ENCODE results near the gene SUFU.
A peak's percentile ranks its signal among the peaks of the same experiment; 100 is the strongest.

DNA sequence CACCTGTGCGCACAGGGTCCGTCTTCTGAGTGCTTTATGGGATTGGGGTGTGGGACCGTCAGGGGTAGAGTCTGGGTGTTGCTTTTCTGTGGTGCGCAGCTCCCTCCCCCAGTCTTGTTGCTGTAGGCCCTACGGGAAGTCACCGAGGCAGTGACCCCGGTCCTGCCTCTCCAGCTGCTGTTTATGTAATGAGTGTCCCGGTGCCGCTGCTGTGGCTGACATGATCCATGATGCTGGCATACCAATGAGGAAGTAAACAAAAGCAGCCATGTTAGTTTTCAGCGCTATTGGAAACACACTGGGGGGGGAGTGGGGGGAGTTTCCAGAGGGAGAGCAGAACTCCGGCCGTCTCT, 141.6 kb downstream of the SUFU start:
- TF ChIP-seq TAF1 (conservative IDR thresholded peaks at IDR 0.05) (peak; percentile 98), YY1 (IDR thresholded peaks at IDR 0.05) (peak; percentile 97), JUND (IDR thresholded peaks at IDR 0.05) (no peak)
- TF ChIP-seq, protein P1, sequence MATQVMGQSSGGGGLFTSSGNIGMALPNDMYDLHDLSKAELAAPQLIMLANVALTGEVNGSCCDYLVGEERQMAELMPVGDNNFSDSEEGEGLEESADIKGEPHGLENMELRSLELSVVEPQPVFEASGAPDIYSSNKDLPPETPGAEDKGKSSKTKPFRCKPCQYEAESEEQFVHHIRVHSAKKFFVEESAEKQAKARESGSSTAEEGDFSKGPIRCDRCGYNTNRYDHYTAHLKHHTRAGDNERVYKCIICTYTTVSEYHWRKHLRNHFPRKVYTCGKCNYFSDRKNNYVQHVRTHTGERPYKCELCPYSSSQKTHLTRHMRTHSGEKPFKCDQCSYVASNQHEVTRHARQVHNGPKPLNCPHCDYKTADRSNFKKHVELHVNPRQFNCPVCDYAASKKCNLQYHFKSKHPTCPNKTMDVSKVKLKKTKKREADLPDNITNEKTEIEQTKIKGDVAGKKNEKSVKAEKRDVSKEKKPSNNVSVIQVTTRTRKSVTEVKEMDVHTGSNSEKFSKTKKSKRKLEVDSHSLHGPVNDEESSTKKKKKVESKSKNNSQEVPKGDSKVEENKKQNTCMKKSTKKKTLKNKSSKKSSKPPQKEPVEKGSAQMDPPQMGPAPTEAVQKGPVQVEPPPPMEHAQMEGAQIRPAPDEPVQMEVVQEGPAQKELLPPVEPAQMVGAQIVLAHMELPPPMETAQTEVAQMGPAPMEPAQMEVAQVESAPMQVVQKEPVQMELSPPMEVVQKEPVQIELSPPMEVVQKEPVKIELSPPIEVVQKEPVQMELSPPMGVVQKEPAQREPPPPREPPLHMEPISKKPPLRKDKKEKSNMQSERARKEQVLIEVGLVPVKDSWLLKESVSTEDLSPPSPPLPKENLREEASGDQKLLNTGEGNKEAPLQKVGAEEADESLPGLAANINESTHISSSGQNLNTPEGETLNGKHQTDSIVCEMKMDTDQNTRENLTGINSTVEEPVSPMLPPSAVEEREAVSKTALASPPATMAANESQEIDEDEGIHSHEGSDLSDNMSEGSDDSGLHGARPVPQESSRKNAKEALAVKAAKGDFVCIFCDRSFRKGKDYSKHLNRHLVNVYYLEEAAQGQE (IDR thresholded peaks at IDR 0.05), result peak; percentile 88
- TF ChIP-seq, protein P2, sequence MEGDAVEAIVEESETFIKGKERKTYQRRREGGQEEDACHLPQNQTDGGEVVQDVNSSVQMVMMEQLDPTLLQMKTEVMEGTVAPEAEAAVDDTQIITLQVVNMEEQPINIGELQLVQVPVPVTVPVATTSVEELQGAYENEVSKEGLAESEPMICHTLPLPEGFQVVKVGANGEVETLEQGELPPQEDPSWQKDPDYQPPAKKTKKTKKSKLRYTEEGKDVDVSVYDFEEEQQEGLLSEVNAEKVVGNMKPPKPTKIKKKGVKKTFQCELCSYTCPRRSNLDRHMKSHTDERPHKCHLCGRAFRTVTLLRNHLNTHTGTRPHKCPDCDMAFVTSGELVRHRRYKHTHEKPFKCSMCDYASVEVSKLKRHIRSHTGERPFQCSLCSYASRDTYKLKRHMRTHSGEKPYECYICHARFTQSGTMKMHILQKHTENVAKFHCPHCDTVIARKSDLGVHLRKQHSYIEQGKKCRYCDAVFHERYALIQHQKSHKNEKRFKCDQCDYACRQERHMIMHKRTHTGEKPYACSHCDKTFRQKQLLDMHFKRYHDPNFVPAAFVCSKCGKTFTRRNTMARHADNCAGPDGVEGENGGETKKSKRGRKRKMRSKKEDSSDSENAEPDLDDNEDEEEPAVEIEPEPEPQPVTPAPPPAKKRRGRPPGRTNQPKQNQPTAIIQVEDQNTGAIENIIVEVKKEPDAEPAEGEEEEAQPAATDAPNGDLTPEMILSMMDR (IDR thresholded peaks at IDR 0.05; ENCODE audit: low read depth, low read length, missing input control), result no peak
- TF ChIP-seq, protein P3, sequence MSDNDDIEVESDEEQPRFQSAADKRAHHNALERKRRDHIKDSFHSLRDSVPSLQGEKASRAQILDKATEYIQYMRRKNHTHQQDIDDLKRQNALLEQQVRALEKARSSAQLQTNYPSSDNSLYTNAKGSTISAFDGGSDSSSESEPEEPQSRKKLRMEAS (IDR thresholded peaks at IDR 0.05), result peak; percentile 60
